ENCODE measurements around the gene C14orf180. TPM values are rescaled to one million over a fixed set of nuclear protein-coding genes. Genes with fewer than 3 reads are reported as not detected.

The C14orf180 gene
- total RNA-seq, 2 experiments from 2014 or later, result not detected

DNA sequence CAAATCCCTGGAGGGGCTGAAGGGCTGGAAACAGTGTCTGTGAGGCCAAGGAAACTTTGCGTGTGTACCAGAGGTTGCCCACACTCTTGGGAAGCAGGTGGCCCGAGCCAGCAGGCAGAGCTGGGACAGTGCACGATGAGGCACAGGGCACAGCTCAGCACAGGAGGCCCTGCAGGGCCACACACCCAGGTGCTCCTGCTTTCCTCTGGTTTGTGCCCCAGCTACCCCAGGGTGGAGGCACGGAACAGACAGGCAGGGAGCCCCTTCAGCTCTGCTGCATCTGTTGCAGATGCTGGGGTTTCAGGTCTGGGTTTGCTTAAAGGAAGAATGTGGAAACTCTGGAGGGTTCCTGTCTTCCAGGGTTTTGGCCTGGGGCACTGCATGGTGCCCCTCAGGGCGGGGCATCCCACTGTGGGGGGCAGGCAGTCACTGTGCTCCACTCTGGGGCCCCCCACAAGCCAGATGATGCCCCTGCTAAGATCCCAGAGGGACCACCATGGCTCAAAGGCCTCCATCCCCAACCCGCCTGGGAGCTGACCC, 16.4 kb downstream of the C14orf180 start:
- Histone ChIP-seq H3K4me2 (ENCODE audit: low read length) (no peak overlapping the region), H3K27ac (ENCODE audit: low read depth, low read length, poor library complexity, severe bottlenecking) (no peak overlapping the region), H4K20me1 (ENCODE audit: insufficient read depth, low read length) (no peaks in the 10 kb centered on the region), H2AFZ (ENCODE audit: low read length) (no peak overlapping the region), H3K4me3 (ENCODE audit: low read depth, low read length, poor library complexity, severe bottlenecking) (no peak overlapping the region), H3K4me1 (ENCODE audit: insufficient read depth, low read length, poor library complexity, severe bottlenecking) (no peaks in the 10 kb centered on the region), H3K79me2 (ENCODE audit: insufficient read depth, low read depth, low read length) (no peaks in the 10 kb centered on the region), H3K9me3 (ENCODE audit: low read length) (no peaks in the 10 kb centered on the region), H3K36me3 (ENCODE audit: insufficient read depth, low read length) (no peaks in the 10 kb centered on the region), H3K9me2 (ENCODE audit: insufficient read depth, low read length) (no peaks in the 10 kb centered on the region)
- intact Hi-C loops (cut with micrococcal nuclease; ENCODE audit: unreplicated experiment), result no loop called here
- no TSS peak for BruUV-seq (replicated peaks)
- POLR2A ChIA-PET, result no interaction called here
- CTCF ChIA-PET (ENCODE audit: unreplicated experiment), result interaction anchor here (0.6 kb wide), 1 partner anchor 71 kb away, joined by 3 read pairs; no protein-coding TSS in a partner anchor
- TF ChIP-seq, protein P1, sequence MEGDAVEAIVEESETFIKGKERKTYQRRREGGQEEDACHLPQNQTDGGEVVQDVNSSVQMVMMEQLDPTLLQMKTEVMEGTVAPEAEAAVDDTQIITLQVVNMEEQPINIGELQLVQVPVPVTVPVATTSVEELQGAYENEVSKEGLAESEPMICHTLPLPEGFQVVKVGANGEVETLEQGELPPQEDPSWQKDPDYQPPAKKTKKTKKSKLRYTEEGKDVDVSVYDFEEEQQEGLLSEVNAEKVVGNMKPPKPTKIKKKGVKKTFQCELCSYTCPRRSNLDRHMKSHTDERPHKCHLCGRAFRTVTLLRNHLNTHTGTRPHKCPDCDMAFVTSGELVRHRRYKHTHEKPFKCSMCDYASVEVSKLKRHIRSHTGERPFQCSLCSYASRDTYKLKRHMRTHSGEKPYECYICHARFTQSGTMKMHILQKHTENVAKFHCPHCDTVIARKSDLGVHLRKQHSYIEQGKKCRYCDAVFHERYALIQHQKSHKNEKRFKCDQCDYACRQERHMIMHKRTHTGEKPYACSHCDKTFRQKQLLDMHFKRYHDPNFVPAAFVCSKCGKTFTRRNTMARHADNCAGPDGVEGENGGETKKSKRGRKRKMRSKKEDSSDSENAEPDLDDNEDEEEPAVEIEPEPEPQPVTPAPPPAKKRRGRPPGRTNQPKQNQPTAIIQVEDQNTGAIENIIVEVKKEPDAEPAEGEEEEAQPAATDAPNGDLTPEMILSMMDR (conservative IDR thresholded peaks at IDR 0.05; ENCODE audit: low read length), result no peak
- TF ChIP-seq EZH2phosphoT487 (IDR thresholded peaks at IDR 0.05; ENCODE audit: borderline replicate concordance, low read depth, low read length), result no peak
- DNase-seq (ENCODE audit: low spot score), result no peak

DNA sequence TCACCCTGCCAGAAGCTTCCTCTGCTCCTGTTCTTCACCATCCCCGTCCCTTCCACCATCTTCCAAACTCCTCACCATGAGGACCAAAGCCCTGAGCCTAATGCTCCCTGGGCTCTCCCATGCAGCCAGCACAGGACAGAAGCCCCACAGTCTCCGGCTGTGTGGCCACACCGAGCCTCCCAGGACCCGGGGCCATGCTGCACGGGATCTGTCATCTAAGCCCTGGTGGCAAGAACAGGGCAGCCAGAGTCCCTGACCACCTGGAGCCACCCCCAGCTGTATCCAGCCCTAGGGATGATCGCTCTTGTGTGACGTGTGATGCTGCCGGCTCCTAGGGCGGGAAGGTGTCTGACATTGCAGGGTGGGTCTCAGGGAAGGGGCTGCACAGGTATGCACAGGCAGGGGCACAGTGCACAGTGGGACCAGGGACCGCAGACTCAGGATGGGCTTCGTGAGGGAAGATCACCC, 16.9 kb downstream of the C14orf180 start:
- no peak overlapping the region for H2AFZ ChIP-seq (ENCODE audit: low read length)
- intact Hi-C loops (cut with micrococcal nuclease; ENCODE audit: unreplicated experiment), result no loop called here
- TF ChIP-seq EZH2phosphoT487 (IDR thresholded peaks at IDR 0.05; ENCODE audit: borderline replicate concordance, low read depth, low read length), result no peak
- TF ChIP-seq, protein P1 (conservative IDR thresholded peaks at IDR 0.05; ENCODE audit: low read length), result no peak
- H3K27ac ChIP-seq (ENCODE audit: low read depth, low read length, poor library complexity, severe bottlenecking), result no peak overlapping the region
- no peaks in the 10 kb centered on the region for H3K4me1 ChIP-seq (ENCODE audit: insufficient read depth, low read length, poor library complexity, severe bottlenecking)
- H3K79me2 ChIP-seq (ENCODE audit: insufficient read depth, low read depth, low read length), result no peaks in the 10 kb centered on the region
- no peaks in the 10 kb centered on the region for H3K36me3 ChIP-seq (ENCODE audit: insufficient read depth, low read length)
- ChIA-PET CTCF (ENCODE audit: unreplicated experiment) (no interaction called here), POLR2A (no interaction called here)
- H3K9me3 ChIP-seq (ENCODE audit: low read length), result no peaks in the 10 kb centered on the region
- DNase-seq (ENCODE audit: low spot score), result no peak
- no peaks in the 10 kb centered on the region for H3K9me2 ChIP-seq (ENCODE audit: insufficient read depth, low read length)
- no TSS peak for BruUV-seq (replicated peaks)
- H3K4me3 ChIP-seq (ENCODE audit: low read depth, low read length, poor library complexity, severe bottlenecking), result no peak overlapping the region
- no peaks in the 10 kb centered on the region for H4K20me1 ChIP-seq (ENCODE audit: insufficient read depth, low read length)
- H3K4me2 ChIP-seq (ENCODE audit: low read length), result no peak overlapping the region

DNA sequence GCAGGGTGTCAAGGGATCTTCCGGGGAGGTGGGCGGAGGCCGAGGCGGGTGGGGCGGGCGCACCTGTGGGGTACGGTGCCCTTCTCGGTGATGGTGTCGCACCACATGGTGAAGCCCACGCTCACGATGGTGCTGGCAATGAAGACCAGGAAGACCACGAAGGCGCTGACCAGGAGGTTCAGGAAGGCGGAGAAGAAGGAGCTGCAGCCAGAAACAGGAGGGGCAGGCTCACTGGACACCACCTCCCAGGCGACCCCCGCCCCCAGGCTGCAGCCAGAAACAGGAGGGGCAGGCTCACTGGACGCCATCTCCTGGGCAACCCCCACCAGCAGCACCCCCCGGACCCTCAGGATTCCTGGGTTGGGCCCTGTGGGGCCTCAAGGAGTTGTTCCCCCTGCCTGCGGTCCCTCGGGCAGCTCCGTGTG, 17.4 kb downstream of the C14orf180 start:
- no TSS peak for BruUV-seq (replicated peaks)
- no peak overlapping the region for H3K4me2 ChIP-seq (ENCODE audit: low read length)
- no peaks in the 10 kb centered on the region for H3K9me2 ChIP-seq (ENCODE audit: insufficient read depth, low read length)
- H3K9me3 ChIP-seq (ENCODE audit: low read length), result no peaks in the 10 kb centered on the region
- CTCF ChIA-PET (ENCODE audit: unreplicated experiment), result no interaction called here
- H2AFZ ChIP-seq (ENCODE audit: low read length), result no peak overlapping the region
- POLR2A ChIA-PET, result no interaction called here
- no peak overlapping the region for H3K4me3 ChIP-seq (ENCODE audit: low read depth, low read length, poor library complexity, severe bottlenecking)
- H3K4me1 ChIP-seq (ENCODE audit: insufficient read depth, low read length, poor library complexity, severe bottlenecking), result no peaks in the 10 kb centered on the region
- TF ChIP-seq, protein P1 (conservative IDR thresholded peaks at IDR 0.05; ENCODE audit: low read length), result no peak
- TF ChIP-seq EZH2phosphoT487 (IDR thresholded peaks at IDR 0.05; ENCODE audit: borderline replicate concordance, low read depth, low read length), result no peak
- no peak overlapping the region for H3K27ac ChIP-seq (ENCODE audit: low read depth, low read length, poor library complexity, severe bottlenecking)
- no peaks in the 10 kb centered on the region for H3K79me2 ChIP-seq (ENCODE audit: insufficient read depth, low read depth, low read length)
- no peaks in the 10 kb centered on the region for H3K36me3 ChIP-seq (ENCODE audit: insufficient read depth, low read length)
- DNase-seq (ENCODE audit: low spot score), result no peak
- H4K20me1 ChIP-seq (ENCODE audit: insufficient read depth, low read length), result no peaks in the 10 kb centered on the region
- intact Hi-C loops (cut with micrococcal nuclease; ENCODE audit: unreplicated experiment), result no loop called here
